ENCODE data around the gene C12orf43. TPM values are rescaled to one million over a fixed set of nuclear protein-coding genes. Genes with fewer than 3 reads are reported as not detected.

C12orf43 gene
- total RNA-seq, 1 experiment from 2014 or later: 5.2 TPM

DNA sequence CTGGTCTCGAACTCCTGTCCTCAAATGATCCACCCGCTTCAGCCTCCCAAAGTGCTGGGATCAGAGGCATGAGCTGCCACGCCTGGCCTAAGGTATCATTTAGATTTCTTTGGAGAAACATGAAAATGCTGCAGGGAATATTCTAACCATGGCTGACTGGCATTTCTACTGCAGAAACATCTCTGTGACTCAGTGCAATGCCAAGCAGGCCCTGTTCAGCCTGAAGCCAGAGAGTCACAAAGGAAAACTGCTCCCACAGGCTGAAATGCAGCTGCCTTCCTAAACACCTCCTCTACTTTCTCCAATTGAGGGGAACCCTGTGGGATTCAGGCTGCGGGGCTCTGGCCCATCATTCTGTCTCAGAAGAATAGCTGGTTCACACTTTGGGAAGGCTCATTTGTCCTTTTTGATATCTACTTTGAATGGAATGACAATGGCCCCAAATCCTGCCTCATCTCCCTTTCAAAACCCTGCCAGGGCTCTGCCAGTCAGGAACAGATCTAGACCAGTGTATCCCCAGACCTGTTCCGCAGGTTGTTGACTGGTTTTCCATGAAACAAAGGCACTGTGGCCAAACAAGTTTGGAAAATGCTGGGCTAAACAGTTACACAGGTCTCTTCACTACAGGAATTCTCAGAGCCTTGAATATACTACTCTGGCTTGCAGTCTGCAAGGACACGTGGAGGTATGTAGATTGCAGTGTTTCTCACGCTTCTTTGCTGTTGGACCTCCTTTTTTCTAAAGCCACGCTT lies 7.8 kb downstream of the C12orf43 start:
- DNase-seq: no peak
- H2AFZ ChIP-seq (ENCODE audit: low read length): no peak overlapping the region

DNA sequence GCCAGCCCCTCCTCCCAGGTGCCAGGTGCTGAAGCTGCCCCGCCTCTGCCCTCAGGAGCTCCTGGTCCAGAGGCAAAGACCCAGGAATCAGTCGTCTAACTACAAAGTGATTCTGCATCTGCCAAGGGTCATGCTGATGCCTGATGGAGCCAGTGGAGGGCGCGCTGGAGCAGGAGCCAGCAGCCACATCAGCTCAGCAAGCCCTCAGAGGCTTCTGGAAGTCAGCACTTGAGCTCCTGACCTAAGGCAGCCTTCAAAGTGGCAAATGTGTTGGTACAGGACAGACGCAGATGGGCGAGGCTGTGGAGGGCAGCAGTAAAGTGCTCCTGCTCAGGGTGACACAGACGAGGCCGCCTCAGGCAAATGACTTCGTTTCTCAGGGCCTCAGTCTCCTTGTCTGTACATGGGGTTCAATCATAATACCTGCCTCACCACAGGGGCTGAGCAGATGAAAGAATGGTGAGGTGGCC lies 10.9 kb downstream of the C12orf43 start:
- no peak overlapping the region for H3K4me2 ChIP-seq (ENCODE audit: low read depth, low read length, poor library complexity, severe bottlenecking)
- no peaks in the 10 kb centered on the region for H3K9me3 ChIP-seq (ENCODE audit: low read length)
- H3K27ac ChIP-seq (ENCODE audit: low read length): no peak overlapping the region
- H3K9ac ChIP-seq (ENCODE audit: low read length): no peak overlapping the region
- H3K27me3 ChIP-seq (ENCODE audit: low read length): no peaks in the 10 kb centered on the region
- H3K9me2 ChIP-seq (replicated peaks; ENCODE audit: insufficient read depth, low read length): no peaks in the 10 kb centered on the region
- H2AFZ ChIP-seq (ENCODE audit: low read length): no peak overlapping the region
- H4K20me1 ChIP-seq (ENCODE audit: insufficient read depth, low read depth, low read length): no peaks in the 10 kb centered on the region
- no peak overlapping the region for H3K4me3 ChIP-seq (ENCODE audit: low read length)
- peak; percentile 80 for DNase-seq
- H3K4me1 ChIP-seq (ENCODE audit: low read length): no peaks in the 10 kb centered on the region
- peaks cover 23% of the 10 kb centered on the region; the same call in 1 of the 2 replicates for H3K36me3 ChIP-seq (ENCODE audit: insufficient read depth, low read length)
- H3K79me2 ChIP-seq (ENCODE audit: low read length): no peaks in the 10 kb centered on the region

More for the DNA sequence above, 7.8 kb downstream of the C12orf43 start:
- Histone ChIP-seq H3K4me1 (ENCODE audit: low read length) (no peaks in the 10 kb centered on the region), H3K4me2 (ENCODE audit: low read depth, low read length, poor library complexity, severe bottlenecking) (no peak overlapping the region), H3K4me3 (ENCODE audit: low read length) (no peak overlapping the region), H3K79me2 (ENCODE audit: low read length) (peaks cover 12% of the 10 kb centered on the region), H4K20me1 (ENCODE audit: insufficient read depth, low read depth, low read length) (no peaks in the 10 kb centered on the region), H3K27me3 (ENCODE audit: low read length) (no peaks in the 10 kb centered on the region), H3K9ac (ENCODE audit: low read length) (no peak overlapping the region), H3K36me3 (ENCODE audit: insufficient read depth, low read length) (peaks cover 19% of the 10 kb centered on the region; the same call in 1 of the 2 replicates), H3K9me3 (ENCODE audit: low read length) (no peaks in the 10 kb centered on the region), H3K9me2 (replicated peaks; ENCODE audit: insufficient read depth, low read length) (no peaks in the 10 kb centered on the region), H3K27ac (ENCODE audit: low read length) (no peak overlapping the region)

DNA sequence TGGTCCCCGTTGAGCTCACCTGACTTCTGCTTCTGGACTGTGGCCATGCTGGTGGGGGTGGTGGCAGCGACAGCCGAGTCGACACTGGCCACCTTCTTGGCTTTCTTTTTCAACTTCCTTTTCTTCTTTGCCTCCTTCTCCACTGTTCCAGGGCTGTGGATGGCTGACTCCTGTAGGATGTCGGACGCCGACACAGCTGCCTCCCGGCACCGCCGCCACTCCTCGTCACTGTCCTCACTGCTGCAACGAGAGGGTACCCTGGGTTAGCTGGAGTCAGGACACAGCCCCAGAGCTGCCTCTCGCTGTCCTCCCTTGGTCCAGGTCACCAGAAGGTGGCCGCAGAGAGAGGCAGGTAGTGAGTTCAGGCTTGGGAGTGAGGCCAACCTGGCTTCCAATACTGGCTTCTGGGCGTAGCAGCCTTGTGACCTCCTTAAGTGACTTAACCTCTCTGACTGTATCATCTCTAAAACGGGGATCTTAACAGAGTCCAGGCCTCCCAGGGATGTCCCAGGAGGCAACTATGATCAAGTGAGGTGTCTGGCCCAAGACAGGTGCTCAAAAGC lies 12.0 kb downstream of the C12orf43 start:
- H3K9ac ChIP-seq (ENCODE audit: low read length): no peak overlapping the region
- no peaks in the 10 kb centered on the region for H3K9me2 ChIP-seq (replicated peaks; ENCODE audit: insufficient read depth, low read length)
- H3K79me2 ChIP-seq (ENCODE audit: low read length): no peaks in the 10 kb centered on the region
- no peaks in the 10 kb centered on the region for H3K9me3 ChIP-seq (ENCODE audit: low read length)
- no peak for DNase-seq
- H2AFZ ChIP-seq (ENCODE audit: low read length): no peak overlapping the region
- H3K27ac ChIP-seq (ENCODE audit: low read length): no peak overlapping the region
- H3K36me3 ChIP-seq (ENCODE audit: insufficient read depth, low read length): peaks cover 22% of the 10 kb centered on the region; the same call in 1 of the 2 replicates
- H4K20me1 ChIP-seq (ENCODE audit: insufficient read depth, low read depth, low read length): no peaks in the 10 kb centered on the region
- H3K4me2 ChIP-seq (ENCODE audit: low read depth, low read length, poor library complexity, severe bottlenecking): no peak overlapping the region
- H3K4me1 ChIP-seq (ENCODE audit: low read length): no peaks in the 10 kb centered on the region
- no peaks in the 10 kb centered on the region for H3K27me3 ChIP-seq (ENCODE audit: low read length)
- no peak overlapping the region for H3K4me3 ChIP-seq (ENCODE audit: low read length)

DNA sequence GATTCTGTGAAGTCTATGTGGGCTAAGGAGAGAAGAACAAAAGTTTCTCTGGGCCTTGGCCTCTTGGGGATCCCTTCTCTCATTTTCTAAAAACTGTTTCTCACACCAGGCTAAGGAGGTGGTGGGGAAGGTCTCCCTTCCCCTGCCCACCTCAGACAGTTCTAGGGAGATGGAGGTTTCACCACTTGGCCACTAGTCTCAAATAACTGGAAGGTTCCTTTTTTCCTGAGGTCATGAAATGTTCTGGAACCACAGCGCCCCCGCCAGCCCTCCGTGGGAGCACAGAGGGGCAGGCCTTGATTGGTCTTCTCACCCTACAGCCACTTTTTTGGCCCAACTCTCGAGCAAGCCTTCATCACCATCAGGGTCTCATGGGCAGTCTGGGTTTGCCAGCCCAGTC lies 12.6 kb downstream of the C12orf43 start:
- Histone ChIP-seq H3K4me1 (ENCODE audit: low read length) (no peaks in the 10 kb centered on the region), H3K9me2 (replicated peaks; ENCODE audit: insufficient read depth, low read length) (no peaks in the 10 kb centered on the region), H3K27ac (ENCODE audit: low read length) (no peak overlapping the region), H3K9ac (ENCODE audit: low read length) (no peak overlapping the region), H2AFZ (ENCODE audit: low read length) (no peak overlapping the region), H3K27me3 (ENCODE audit: low read length) (no peaks in the 10 kb centered on the region), H4K20me1 (ENCODE audit: insufficient read depth, low read depth, low read length) (no peaks in the 10 kb centered on the region), H3K4me3 (ENCODE audit: low read length) (no peak overlapping the region), H3K4me2 (ENCODE audit: low read depth, low read length, poor library complexity, severe bottlenecking) (no peak overlapping the region), H3K79me2 (ENCODE audit: low read length) (no peaks in the 10 kb centered on the region), H3K9me3 (ENCODE audit: low read length) (no peaks in the 10 kb centered on the region), H3K36me3 (ENCODE audit: insufficient read depth, low read length) (peaks cover 15% of the 10 kb centered on the region; the same call in 1 of the 2 replicates)
- no peak for DNase-seq

DNA sequence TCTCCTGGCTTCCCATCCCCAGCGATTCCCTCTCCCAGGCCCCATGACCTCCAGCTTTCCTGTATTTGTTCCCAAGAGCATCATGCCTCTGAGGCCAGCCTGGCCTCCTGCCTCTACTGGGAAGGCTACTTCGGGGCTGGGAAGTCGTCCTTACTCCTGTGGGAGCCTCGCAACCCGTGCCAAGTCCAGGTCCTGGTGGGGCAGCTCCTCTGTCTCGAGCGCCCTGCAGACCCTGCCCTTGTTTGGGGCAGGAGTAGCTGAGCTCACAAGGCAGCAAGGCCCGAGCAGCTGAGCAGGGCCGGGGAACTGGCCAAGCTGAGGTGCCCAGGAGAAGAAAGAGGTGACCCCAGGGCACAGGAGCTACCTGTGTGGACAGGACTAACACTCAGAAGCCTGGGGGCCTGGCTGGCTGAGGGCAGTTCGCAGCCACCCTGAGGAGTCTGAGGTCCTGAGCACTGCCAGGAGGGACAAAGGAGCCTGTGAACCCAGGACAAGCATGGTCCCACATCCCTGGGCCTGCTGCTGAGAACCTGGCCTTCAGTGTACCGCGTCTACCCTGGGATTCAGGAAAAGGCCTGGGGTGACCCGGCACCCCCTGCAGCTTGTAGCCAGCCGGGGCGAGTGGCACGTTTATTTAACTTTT lies 14.3 kb downstream of the C12orf43 start:
- Histone ChIP-seq H3K4me1 (ENCODE audit: low read length) (no peaks in the 10 kb centered on the region), H3K27me3 (ENCODE audit: low read length) (no peaks in the 10 kb centered on the region), H3K27ac (ENCODE audit: low read length) (no peak overlapping the region), H2AFZ (ENCODE audit: low read length) (no peak overlapping the region), H4K20me1 (ENCODE audit: insufficient read depth, low read depth, low read length) (no peaks in the 10 kb centered on the region), H3K79me2 (ENCODE audit: low read length) (no peaks in the 10 kb centered on the region), H3K9ac (ENCODE audit: low read length) (no peak overlapping the region), H3K4me2 (ENCODE audit: low read depth, low read length, poor library complexity, severe bottlenecking) (no peak overlapping the region), H3K4me3 (ENCODE audit: low read length) (no peak overlapping the region), H3K9me3 (ENCODE audit: low read length) (no peaks in the 10 kb centered on the region), H3K9me2 (replicated peaks; ENCODE audit: insufficient read depth, low read length) (no peaks in the 10 kb centered on the region), H3K36me3 (ENCODE audit: insufficient read depth, low read length) (peaks cover 14% of the 10 kb centered on the region; the same call in 1 of the 2 replicates)
- DNase-seq: no peak

DNA sequence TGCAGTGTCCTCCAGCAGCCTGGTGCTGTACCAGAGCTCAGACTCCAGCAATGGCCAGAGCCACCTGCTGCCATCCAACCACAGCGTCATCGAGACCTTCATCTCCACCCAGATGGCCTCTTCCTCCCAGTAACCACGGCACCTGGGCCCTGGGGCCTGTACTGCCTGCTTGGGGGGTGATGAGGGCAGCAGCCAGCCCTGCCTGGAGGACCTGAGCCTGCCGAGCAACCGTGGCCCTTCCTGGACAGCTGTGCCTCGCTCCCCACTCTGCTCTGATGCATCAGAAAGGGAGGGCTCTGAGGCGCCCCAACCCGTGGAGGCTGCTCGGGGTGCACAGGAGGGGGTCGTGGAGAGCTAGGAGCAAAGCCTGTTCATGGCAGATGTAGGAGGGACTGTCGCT lies 15.2 kb downstream of the C12orf43 start:
- Histone ChIP-seq H3K27me3 (ENCODE audit: low read length) (no peaks in the 10 kb centered on the region), H3K79me2 (ENCODE audit: low read length) (no peaks in the 10 kb centered on the region)

DNA sequence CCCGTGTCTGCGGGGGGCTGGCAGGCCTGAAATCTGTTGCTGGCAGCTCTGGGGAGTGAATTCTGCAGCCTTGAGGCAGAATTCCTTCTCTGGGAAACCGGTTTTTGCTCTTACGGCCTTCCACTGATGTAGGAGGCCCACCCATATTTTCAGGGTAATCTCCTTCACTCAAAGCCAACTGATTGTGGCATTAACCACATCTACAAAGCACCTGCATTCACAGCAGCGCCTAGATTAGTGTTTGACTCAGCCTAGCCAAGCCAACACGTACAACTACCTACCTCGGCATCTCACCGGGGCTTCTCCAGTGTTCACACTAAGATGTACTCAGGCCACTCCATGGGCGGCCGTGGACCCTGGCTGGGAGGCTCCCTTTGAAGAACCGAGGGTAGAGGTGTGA lies 15.8 kb downstream of the C12orf43 start:
- no peak overlapping the region for H3K4me2 ChIP-seq (ENCODE audit: low read depth, low read length, poor library complexity, severe bottlenecking)
- no peaks in the 10 kb centered on the region for H3K4me1 ChIP-seq (ENCODE audit: low read length)
- no peak overlapping the region for H2AFZ ChIP-seq (ENCODE audit: low read length)
- H3K27ac ChIP-seq (ENCODE audit: low read length): no peak overlapping the region
- H4K20me1 ChIP-seq (ENCODE audit: insufficient read depth, low read depth, low read length): no peaks in the 10 kb centered on the region
- H3K36me3 ChIP-seq (ENCODE audit: insufficient read depth, low read length): peaks cover 14% of the 10 kb centered on the region; the same call in 1 of the 2 replicates
- H3K27me3 ChIP-seq (ENCODE audit: low read length): no peaks in the 10 kb centered on the region
- no peaks in the 10 kb centered on the region for H3K79me2 ChIP-seq (ENCODE audit: low read length)
- no peak overlapping the region for H3K4me3 ChIP-seq (ENCODE audit: low read length)
- no peaks in the 10 kb centered on the region for H3K9me3 ChIP-seq (ENCODE audit: low read length)
- H3K9ac ChIP-seq (ENCODE audit: low read length): no peak overlapping the region
- DNase-seq: no peak
- H3K9me2 ChIP-seq (replicated peaks; ENCODE audit: insufficient read depth, low read length): no peaks in the 10 kb centered on the region

More for the DNA sequence above, 15.2 kb downstream of the C12orf43 start:
- no peak for DNase-seq
- Histone ChIP-seq H3K27ac (ENCODE audit: low read length) (no peak overlapping the region), H3K9me2 (replicated peaks; ENCODE audit: insufficient read depth, low read length) (no peaks in the 10 kb centered on the region), H4K20me1 (ENCODE audit: insufficient read depth, low read depth, low read length) (no peaks in the 10 kb centered on the region), H3K4me2 (ENCODE audit: low read depth, low read length, poor library complexity, severe bottlenecking) (no peak overlapping the region), H3K4me3 (ENCODE audit: low read length) (no peak overlapping the region), H3K36me3 (ENCODE audit: insufficient read depth, low read length) (peaks cover 14% of the 10 kb centered on the region; the same call in 1 of the 2 replicates), H3K4me1 (ENCODE audit: low read length) (no peaks in the 10 kb centered on the region), H3K9me3 (ENCODE audit: low read length) (no peaks in the 10 kb centered on the region), H3K9ac (ENCODE audit: low read length) (no peak overlapping the region), H2AFZ (ENCODE audit: low read length) (no peak overlapping the region)
